Mesodermal cell (in vitro differentiated cells): ENCODE results near the gene KMT5B.

Experiments
- H3K27ac ChIP-seq: 2 replicates; pipeline ENCODE4 v1.7.0; 2013; ENCODE audit warnings: mild to moderate bottlenecking, low read depth, low read length, moderate library complexity; ENCODE audit not compliant: severe bottlenecking
- H3K36me3 ChIP-seq: 2 replicates; pipeline ENCODE4 v1.7.1; 2013; ENCODE audit warnings: mild to moderate bottlenecking, low read length, moderate library complexity; ENCODE audit not compliant: control insufficient read depth, insufficient read depth
- H3K4me1 ChIP-seq: one replicate; pipeline ENCODE4 v1.7.1; 2013; ENCODE audit warnings: mild to moderate bottlenecking, low read length; ENCODE audit not compliant: insufficient read depth, control insufficient read depth, poor library complexity, severe bottlenecking
- H3K4me3 ChIP-seq: 2 replicates; pipeline ENCODE4 v1.7.0; 2013; ENCODE audit warnings: low read length, control low read depth, mild to moderate bottlenecking; ENCODE audit not compliant: insufficient read depth, poor library complexity, severe bottlenecking; ENCODE audit errors: extremely low read depth
- H3K9me3 ChIP-seq: 2 replicates; pipeline ENCODE4 v1.7.1; 2013; ENCODE audit warnings: mild to moderate bottlenecking, low read length, moderate library complexity; ENCODE audit not compliant: control insufficient read depth
- WGBS, 2 experiments: methylation state at CpG; one replicate each; pipeline ENCODE4 v1.1.5; 2013; ENCODE audit warnings: missing lambda C conversion rate in 2 of 2; ENCODE audit not compliant: insufficient coverage in 2 of 2; 5-methylcytosine and 5-hydroxymethylcytosine counted together

The KMT5B gene

GRCh38 chr11:68118706-68119448, 94.2 kb downstream of the KMT5B start:
- peaks cover 19% of the 10 kb centered on the region for H3K36me3 ChIP-seq
- H3K27ac ChIP-seq: peak overlapping the region; percentile 83
- no peaks in the 10 kb centered on the region for H3K9me3 ChIP-seq
- peaks cover 41% of the 10 kb centered on the region for H3K4me1 ChIP-seq
- whole genome bisulfite sequencing, 2 experiments: 59 to 89% methylated on average over 2 to 3 of the region's 4 CpGs
- peak overlapping the region; percentile 18 for H3K4me3 ChIP-seq

- Histone ChIP-seq H3K4me3 (no peak overlapping the region), H3K4me1 (peaks cover 38% of the 10 kb centered on the region), H3K36me3 (peaks cover 21% of the 10 kb centered on the region), H3K9me3 (no peaks in the 10 kb centered on the region), H3K27ac (peak overlapping the region; percentile 83)
- whole genome bisulfite sequencing, 2 experiments: 66 to 77% methylated on average over 7 to 9 of the region's 11 CpGs
Measured at GRCh38 chr11:68117853-68118470, 95.1 kb downstream of the KMT5B start.

- 60 to 100% methylated on average over 1 of the region's 3 CpGs for WGBS, 2 experiments
- Histone ChIP-seq H3K27ac (peak overlapping the region; percentile 83), H3K9me3 (no peaks in the 10 kb centered on the region), H3K4me1 (peaks cover 28% of the 10 kb centered on the region), H3K4me3 (no peak overlapping the region), H3K36me3 (peaks cover 27% of the 10 kb centered on the region)
Measured at GRCh38 chr11:68116974-68117373, 96.1 kb downstream of the KMT5B start.

- peaks cover 32% of the 10 kb centered on the region for H3K36me3 ChIP-seq
- H3K27ac ChIP-seq: no peak overlapping the region
- WGBS, 2 experiments: 93 to 98% methylated on average over 6 of the region's 7 CpGs
Measured at GRCh38 chr11:68116126-68116525, 97.0 kb downstream of the KMT5B start.

GRCh38 chr11:68115285-68115684, 97.8 kb downstream of the KMT5B start:
- Histone ChIP-seq H3K9me3 (no peaks in the 10 kb centered on the region), H3K4me1 (peaks cover 25% of the 10 kb centered on the region), H3K27ac (no peak overlapping the region), H3K36me3 (peaks cover 32% of the 10 kb centered on the region), H3K4me3 (no peak overlapping the region)
- 100% methylated on average over 1 of the region's 1 CpG for WGBS, 2 experiments

More at GRCh38 chr11:68116126-68116525, 97.0 kb downstream of the KMT5B start:
- no peak overlapping the region for H3K4me3 ChIP-seq
- H3K4me1 ChIP-seq: peaks cover 25% of the 10 kb centered on the region
- H3K9me3 ChIP-seq: no peaks in the 10 kb centered on the region

GRCh38 chr11:68113986-68114385, 99.1 kb downstream of the KMT5B start:
- peaks cover 19% of the 10 kb centered on the region for H3K4me1 ChIP-seq
- H3K36me3 ChIP-seq: peaks cover 37% of the 10 kb centered on the region
- no peaks in the 10 kb centered on the region for H3K9me3 ChIP-seq
- no peak overlapping the region for H3K27ac ChIP-seq
- no peak overlapping the region for H3K4me3 ChIP-seq
- 83% methylated on average over 1 of the region's 3 CpGs; no CpG with 5 or more reads in 1 of the 2 experiments for WGBS, 2 experiments

GRCh38 chr11:68107689-68108088, 105.4 kb downstream of the KMT5B start:
- Histone ChIP-seq H3K4me3 (no peak overlapping the region), H3K4me1 (peaks cover 4% of the 10 kb centered on the region), H3K9me3 (no peaks in the 10 kb centered on the region), H3K36me3 (peaks cover 43% of the 10 kb centered on the region), H3K27ac (no peak overlapping the region)
- WGBS, 2 experiments: 88 to 90% methylated on average over 8 to 10 of the region's 10 CpGs

GRCh38 chr11:68106165-68106940, 106.7 kb downstream of the KMT5B start:
- H3K4me3 ChIP-seq: no peak overlapping the region
- 96 to 98% methylated on average over 4 to 6 of the region's 8 CpGs for WGBS, 2 experiments
- H3K36me3 ChIP-seq: peaks cover 35% of the 10 kb centered on the region
- H3K9me3 ChIP-seq: no peaks in the 10 kb centered on the region
- H3K4me1 ChIP-seq: peaks cover 7% of the 10 kb centered on the region
- peak overlapping the region; percentile 16 for H3K27ac ChIP-seq
